ENCODE results near the gene LUC7L2. TPM values are rescaled to one million over a fixed set of nuclear protein-coding genes. Genes with fewer than 3 reads are reported as not detected.

LUC7L2 gene
- total RNA-seq, 1 experiment from 2014 or later: 81.2 TPM

GRCh38 chr7:139422126-139422525 lies 62.4 kb downstream of the LUC7L2 start:
- Mint-ChIP-seq H3K27ac (peak overlapping the region in 1 of 3 experiments; percentile 3; a peak in 1 of 7 replicates), H3K4me1 (no peaks in the 10 kb centered on the region), H3K4me3 (no peak overlapping the region), H3K27me3 (ENCODE audit: low read depth) (no peaks in the 10 kb centered on the region), H3K9me3 (no peaks in the 10 kb centered on the region), H3K36me3 (ENCODE audit: insufficient read depth in 1 of 3, low read depth in 3 of 3) (peaks cover 10 to 62% (median 37%) of the 10 kb centered on the region in 3 experiments; a peak in 6 of 7 replicates)
- Histone ChIP-seq H2BK15ac (ENCODE audit: low read depth, low read length) (no peak overlapping the region), H3K4ac (ENCODE audit: low read depth, low read length) (no peak overlapping the region), H4K91ac (ENCODE audit: insufficient read length, low read depth, low read length) (no peak overlapping the region), H3K4me2 (ENCODE audit: insufficient read depth, insufficient read length, low read length) (no peak overlapping the region), H3K79me2 (ENCODE audit: insufficient read depth, low read length) (no peaks in the 10 kb centered on the region), H3K9ac (ENCODE audit: extremely low read depth, insufficient read length, low read length) (no peak overlapping the region), H3K4me1 (ENCODE audit: insufficient read depth, low read length) (no peaks in the 10 kb centered on the region), H3K23ac (ENCODE audit: insufficient read length, low read depth, low read length) (no peak overlapping the region), H2AFZ (ENCODE audit: low read length) (no peak overlapping the region), H3K56ac (ENCODE audit: insufficient read length, low read depth, low read length) (no peak overlapping the region), H2BK12ac (ENCODE audit: insufficient read length, low read depth, low read length) (no peak overlapping the region), H2BK5ac (ENCODE audit: insufficient read length, low read length) (no peak overlapping the region), H3K27me3 (ENCODE audit: insufficient read depth, low read length) (no peaks in the 10 kb centered on the region), H4K5ac (ENCODE audit: insufficient read length, low read depth, low read length) (no peak overlapping the region), H2AK5ac (ENCODE audit: insufficient read length, low read length) (no peak overlapping the region), H3K18ac (ENCODE audit: insufficient read length, low read depth, low read length) (no peak overlapping the region), H2BK20ac (ENCODE audit: low read depth, low read length, poor library complexity, severe bottlenecking) (no peak overlapping the region), H3T11ph (ENCODE audit: low read length) (no peak overlapping the region), H3K79me1 (ENCODE audit: insufficient read depth, low read depth, low read length, poor library complexity, severe bottlenecking) (no peaks in the 10 kb centered on the region), H3K23me2 (ENCODE audit: insufficient read length, low read depth, low read length, poor library complexity, severe bottlenecking) (no peaks in the 10 kb centered on the region), H3K27ac (ENCODE audit: insufficient read length, low read depth, low read length) (no peak overlapping the region), H4K20me1 (ENCODE audit: control insufficient read depth, insufficient read depth, insufficient read length) (no peaks in the 10 kb centered on the region), H4K8ac (replicated peaks; ENCODE audit: insufficient read length, low read depth, low read length) (no peak overlapping the region), H2BK120ac (ENCODE audit: low read depth, low read length, poor library complexity, severe bottlenecking) (no peak overlapping the region), H3K14ac (ENCODE audit: insufficient read depth, low read length) (no peak overlapping the region), H3K9me3 (ENCODE audit: control insufficient read depth, low read depth, low read length) (no peaks in the 10 kb centered on the region)
- no peak for TF ChIP-seq CTCF (conservative IDR thresholded peaks at IDR 0.05)
- no CpG with 5 or more reads among the region's 7 CpGs for WGBS (ENCODE audit: extremely low coverage, insufficient read length, low lambda C conversion rate)
- no peak for DNase-seq
